CD4-positive, alpha-beta T cell treated with Interleukin-17A for 4 hours (primary cell): Measurements from ENCODE around the gene TMEM175.

Source experiments
- DNase-seq: peaks from one replicate; pipeline ENCODE4 v3.0.0-alpha.2; 2020; ENCODE audit warnings: mixed read lengths

Gene TMEM175

GRCh38 chr4:960636-961350 lies 28.5 kb downstream of the TMEM175 start:
- DNase-seq = no peak

- DNase-seq = no peak
Measured at GRCh38 chr4:961351-962230, 29.3 kb downstream of the TMEM175 start.

GRCh38 chr4:962231-963208 lies 30.3 kb downstream of the TMEM175 start:
- no peak for DNase-seq

- DNase-seq = no peak
Measured at GRCh38 chr4:963276-964225, 31.3 kb downstream of the TMEM175 start.

GRCh38 chr4:964346-965025 lies 32.2 kb downstream of the TMEM175 start:
- DNase-seq = no peak

- DNase-seq = no peak
Measured at GRCh38 chr4:965048-965765, 32.9 kb downstream of the TMEM175 start.

- DNase-seq = no peak
Measured at GRCh38 chr4:965766-966134, 33.5 kb downstream of the TMEM175 start.

GRCh38 chr4:966266-967112 lies 34.2 kb downstream of the TMEM175 start:
- no peak for DNase-seq

GRCh38 chr4:967113-968104 lies 35.1 kb downstream of the TMEM175 start:
- no peak for DNase-seq

GRCh38 chr4:968221-968620 lies 36.0 kb downstream of the TMEM175 start:
- no peak for DNase-seq

GRCh38 chr4:968621-969394 lies 36.5 kb downstream of the TMEM175 start:
- no peak for DNase-seq

GRCh38 chr4:970046-970745 lies 37.9 kb downstream of the TMEM175 start:
- DNase-seq = no peak

GRCh38 chr4:970854-971520 lies 38.7 kb downstream of the TMEM175 start:
- DNase-seq = no peak

GRCh38 chr4:971666-972500 lies 39.6 kb downstream of the TMEM175 start:
- DNase-seq = no peak
